Retina (tissue), 1 donor: ENCODE measurements around the gene LGALS3BP.
"Not testable (repeated sequence)": the region's sequence is repeated elsewhere in the genome, so short reads cannot be mapped to it uniquely, and the experiment has no call there.

Source experiments
- DNase-seq: peaks from one replicate; pipeline ENCODE4 v3.0.0-alpha.2; 2016

The LGALS3BP gene, protein sequence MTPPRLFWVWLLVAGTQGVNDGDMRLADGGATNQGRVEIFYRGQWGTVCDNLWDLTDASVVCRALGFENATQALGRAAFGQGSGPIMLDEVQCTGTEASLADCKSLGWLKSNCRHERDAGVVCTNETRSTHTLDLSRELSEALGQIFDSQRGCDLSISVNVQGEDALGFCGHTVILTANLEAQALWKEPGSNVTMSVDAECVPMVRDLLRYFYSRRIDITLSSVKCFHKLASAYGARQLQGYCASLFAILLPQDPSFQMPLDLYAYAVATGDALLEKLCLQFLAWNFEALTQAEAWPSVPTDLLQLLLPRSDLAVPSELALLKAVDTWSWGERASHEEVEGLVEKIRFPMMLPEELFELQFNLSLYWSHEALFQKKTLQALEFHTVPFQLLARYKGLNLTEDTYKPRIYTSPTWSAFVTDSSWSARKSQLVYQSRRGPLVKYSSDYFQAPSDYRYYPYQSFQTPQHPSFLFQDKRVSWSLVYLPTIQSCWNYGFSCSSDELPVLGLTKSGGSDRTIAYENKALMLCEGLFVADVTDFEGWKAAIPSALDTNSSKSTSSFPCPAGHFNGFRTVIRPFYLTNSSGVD

DNA sequence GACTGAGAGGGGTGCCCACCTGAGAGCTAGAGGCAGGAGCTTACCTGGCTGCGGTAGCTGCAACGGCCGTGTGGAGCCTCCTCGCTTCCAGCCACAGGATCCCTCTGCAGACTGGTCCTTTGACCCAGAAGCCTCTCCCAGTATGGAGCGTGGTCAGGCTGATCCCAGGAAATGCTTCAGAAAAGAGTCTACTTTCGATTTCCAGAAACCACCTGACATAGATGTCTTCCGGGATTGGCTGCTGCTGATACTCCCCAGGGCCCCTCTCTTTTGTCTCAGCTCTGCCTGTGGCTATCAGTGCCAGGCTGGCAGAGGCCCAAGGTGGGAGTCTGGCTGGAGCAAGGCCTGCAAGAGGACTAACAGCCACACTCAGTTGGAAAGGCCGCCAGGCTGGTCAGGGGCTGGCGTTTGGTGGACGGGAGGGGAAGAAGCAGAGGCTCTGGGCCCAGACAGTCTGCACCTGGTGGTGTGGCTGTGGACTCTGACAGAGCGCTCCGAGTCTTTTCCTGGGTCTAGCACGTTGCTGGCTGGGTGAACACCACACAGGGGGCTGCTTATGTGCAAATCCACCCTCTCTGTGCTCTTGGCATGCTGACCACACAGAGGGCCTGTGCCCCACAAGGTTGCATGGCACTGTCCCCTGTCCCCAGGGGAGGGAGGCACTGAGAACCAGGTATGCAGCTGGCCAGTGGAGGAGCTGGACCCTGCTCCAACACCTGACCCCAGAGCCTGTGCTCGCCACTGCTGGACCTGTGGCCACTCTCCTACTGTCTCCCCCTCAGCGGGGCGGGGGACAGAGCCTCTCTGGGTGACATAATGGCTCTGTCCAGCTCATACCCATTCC is at the start of gene LGALS3BP:
Gene LGALS3BP, minus strand, starts transcription at position 144 of the 844 bp plus-strand sequence. CDS start 2,732 bp downstream, outside the sequence.
- peak; percentile 88 for DNase-seq

DNA sequence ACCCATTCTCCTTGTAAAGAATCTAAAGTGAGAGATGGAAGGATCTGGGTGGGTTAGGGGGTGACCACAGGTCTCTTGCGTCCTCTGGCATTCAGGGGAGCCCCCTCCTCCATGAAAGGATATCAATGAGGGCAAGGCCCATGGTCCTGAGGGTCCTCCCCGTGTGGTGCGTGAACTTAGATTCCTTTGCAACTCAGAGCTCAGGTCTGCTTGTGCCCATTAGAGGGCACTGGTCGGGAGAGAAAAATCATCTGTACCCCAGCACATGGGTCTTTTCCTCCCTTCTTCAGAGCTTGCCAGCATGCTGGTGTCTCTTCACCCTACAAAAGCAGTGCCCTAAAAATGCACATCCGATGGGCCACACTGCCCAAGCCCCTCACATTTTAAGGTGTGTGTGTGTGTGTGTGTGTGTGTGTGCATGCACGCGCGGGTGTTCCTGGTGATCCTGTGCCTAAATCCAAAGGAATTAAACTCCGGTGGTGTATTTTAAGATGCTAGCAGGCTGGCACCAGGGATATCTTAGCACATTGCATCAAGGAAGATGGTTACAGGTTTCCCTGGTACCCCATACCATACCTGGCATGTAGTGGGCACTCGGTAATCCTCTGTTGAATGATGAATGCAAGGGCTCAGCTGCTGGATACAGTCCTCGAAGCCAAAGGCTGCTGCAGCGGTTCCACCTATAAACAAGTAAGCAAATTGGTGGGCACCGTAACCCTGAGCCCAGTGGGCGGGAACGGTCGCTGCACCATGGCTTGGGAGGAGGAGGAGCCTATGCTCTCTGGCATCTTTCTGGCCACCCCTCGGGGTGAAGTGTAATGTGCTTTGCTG is 49.0 kb upstream of the LGALS3BP start:
- DNase-seq = peak; percentile 29

DNA sequence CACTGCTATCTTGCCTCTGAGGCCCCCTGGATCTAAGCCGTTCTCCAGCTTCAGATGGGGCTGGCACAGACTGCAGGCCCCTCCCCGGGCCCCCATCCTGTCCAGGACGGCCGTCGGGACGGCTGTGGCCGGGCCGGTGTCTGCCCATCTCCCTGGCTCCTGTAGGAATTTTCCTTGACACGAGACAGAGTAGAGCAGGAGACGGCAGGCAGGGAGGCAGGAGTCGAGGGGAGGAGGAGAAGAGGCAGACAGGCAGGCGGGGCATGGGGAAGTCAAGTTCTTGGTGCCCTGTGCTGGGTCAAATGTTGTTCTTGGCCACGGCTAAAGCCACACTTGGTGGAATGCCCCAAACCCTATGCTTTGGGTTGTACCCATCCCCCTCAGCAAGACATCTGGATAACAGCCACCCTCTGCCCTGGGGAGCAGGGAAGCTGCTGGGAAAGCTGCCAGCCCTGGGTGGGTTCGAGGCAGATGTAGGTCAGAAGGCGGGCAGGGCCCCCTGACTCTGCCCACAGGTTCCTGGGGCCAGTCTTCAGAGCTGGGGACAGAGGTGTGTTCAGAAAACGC is 48.3 kb upstream of the LGALS3BP start:
- DNase-seq = peak; percentile 21

DNA sequence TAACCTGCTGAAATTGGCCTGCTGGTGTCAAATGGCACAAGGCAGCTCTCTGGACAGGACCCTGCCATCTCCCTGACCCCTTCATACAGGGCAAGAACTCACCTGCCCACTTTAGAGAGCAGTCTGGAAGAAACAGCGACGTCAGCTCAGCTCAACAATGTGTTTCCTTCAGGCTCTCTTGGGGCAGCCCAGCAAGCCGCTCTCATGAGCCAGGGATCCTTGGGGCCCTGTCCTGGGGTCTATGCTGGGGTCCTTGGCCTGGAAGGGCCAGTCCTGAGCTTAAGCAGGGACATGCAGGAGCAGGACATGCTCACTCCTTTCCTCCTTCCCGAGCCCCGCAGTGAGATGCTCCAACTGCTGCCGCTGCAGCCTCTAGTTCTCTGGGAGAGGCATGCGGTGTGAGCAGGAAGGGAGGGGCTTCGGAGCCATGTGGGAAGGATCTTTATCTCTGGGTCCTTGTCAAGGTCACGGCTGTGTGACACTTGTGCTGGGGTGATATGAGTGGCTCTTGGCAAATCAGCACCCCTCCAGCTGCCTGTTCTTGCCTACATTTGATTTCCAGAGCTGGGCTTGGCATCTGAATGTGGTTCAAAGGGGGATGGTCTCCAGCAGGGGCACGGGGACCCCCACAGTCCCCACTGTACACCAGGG is 47.7 kb upstream of the LGALS3BP start:
- DNase-seq = peak; percentile 41

DNA sequence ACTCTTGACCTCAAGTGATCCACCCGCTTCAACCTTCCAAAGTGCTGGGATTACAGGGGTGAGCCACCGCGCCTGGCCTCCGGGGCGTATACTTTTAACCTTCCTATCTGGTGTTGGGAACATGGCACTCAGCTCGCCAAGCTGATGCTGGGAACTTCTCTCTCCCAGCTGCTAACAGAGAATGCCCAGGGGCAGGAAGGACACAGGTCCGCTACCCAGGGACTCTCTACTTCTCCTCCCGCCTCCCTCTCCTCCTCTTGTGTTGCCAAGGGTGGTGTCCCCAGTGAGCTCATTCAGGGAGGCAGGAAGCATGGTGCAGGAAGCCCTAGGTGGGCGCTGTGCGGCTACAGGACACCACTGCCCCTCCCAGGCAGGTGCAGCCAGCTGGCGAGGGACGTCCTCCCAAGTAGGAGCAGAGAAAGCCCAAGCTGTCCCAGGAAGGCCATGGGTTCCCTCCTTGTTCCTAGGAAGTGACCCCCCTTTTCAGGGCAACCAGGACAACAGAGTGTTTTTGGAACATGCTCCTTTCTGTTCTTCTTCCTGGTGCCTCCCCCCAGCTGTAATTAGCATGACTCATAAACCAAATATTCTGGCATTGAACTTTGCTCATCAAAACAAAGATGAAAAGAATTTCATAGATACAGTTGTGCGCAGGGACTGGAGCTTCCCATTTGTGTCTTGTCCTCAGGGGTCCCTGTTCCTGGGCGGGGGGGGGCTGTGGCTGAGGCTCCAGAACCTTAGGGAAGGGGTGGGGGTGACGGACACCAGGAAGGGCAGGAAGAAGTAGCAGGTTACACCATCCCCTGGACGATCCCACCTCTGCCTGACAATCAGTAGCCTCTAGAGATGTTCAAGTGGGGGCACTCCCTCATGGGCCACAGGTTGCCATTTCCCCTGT is 46.9 kb upstream of the LGALS3BP start:
- no peak for DNase-seq

DNA sequence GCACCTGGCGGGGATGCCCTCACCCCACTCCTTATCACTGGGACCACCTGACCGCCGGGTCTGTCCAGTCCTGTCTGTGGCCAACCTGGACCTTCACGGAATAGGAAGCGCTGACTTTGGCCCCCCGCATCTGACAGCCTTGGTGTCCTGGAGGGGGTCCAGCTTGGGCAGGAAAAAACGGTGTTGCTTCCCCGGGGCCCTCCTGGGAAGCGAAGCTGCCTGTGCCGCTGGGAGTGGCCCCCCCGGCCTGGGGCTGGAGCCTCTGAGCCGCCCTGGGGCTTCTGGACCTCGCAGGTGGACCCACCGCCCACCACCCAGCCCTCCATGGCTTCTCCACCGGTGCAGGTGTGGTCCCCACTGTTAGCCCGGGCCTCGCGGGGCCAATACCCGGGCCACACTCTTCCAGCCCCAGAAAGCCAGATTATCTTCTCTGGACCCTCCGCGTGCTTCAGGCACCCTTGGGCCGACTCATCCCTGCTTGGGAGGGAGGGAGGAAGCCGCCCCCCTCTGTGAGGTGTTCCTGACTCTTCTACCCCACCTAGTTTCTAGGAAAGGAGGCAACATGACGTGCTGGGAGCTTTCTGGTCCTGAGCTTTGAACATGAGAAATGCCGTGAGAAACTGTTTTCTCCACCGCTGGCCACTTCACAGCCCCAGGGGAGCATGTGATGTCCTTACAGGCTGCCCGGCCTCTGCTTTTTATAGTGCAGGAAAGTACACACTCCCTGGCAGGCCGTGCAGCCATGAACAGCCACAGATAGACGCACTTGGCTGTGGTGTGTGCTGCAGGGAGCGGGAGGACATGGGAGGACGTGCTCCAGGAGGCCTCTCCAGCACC is 45.4 kb upstream of the LGALS3BP start:
- no peak for DNase-seq

DNA sequence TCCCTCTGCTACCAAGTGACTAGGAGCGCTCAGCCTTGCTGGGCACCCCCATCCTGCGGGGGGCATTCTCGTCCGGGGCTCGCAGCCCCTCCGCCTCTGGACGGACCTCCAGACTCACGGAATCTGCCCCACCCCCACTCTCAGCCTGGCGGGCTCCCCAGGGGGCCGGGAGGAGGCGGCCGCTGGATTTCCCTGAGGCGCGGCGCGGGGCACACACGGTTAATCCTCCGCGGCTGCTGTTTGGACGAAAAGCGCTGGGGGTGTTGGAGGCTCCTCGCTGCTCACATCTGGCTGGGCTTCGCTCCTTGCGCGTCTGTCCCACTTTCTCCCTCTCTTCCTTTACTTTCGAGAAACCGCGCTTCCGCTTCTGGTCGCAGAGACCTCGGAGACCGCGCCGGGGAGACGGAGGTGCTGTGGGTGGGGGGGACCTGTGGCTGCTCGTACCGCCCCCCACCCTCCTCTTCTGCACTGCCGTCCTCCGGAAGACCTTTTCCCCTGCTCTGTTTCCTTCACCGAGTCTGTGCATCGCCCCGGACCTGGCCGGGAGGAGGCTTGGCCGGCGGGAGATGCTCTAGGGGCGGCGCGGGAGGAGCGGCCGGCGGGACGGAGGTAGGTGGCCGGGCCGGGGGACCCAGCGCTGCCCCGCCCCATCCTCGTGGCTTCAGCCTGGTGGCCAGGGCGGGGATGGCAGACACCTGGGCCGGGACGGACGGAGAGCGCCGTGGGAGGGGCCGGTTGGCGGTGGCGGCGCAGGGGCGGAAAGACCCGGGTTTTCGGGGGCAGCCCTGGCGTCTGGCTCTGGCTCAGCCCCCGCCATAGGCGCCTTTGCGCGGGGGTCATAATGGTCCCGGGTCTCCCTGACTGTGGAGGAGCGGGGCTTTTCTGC is 44.4 kb upstream of the LGALS3BP start, which contains the start of gene C1QTNF1:
Gene C1QTNF1, plus strand, starts transcription at position 284 of the 886 bp plus-strand sequence. CDS start 19,800 bp downstream, outside the sequence.
- peak; percentile 79 for DNase-seq

DNA sequence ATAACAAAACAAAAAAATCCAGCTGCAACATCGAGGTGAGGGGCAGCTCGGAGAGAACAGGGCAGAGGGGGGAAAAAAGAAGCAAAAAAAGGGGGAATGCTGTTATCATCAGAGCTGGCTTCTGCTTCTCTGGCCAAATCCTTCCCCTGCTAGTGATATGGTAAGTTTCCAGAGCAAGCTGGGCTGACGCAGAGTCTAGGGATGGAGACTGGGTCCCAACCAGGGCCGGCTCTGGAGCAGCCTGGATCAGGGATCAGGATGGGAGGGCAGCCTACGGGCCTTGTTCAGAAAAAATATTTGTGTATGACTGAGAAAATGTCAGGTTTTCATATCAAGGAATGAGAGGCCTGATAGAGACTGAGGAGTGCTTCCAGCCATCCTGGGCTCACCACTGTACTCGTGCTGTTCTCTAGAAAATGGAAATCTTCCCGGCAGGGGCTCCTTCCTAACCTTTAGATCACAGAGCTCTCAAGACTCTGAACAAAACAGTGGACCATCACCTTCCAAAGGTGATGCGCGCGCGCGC is 43.5 kb upstream of the LGALS3BP start:
- no peak for DNase-seq

DNA sequence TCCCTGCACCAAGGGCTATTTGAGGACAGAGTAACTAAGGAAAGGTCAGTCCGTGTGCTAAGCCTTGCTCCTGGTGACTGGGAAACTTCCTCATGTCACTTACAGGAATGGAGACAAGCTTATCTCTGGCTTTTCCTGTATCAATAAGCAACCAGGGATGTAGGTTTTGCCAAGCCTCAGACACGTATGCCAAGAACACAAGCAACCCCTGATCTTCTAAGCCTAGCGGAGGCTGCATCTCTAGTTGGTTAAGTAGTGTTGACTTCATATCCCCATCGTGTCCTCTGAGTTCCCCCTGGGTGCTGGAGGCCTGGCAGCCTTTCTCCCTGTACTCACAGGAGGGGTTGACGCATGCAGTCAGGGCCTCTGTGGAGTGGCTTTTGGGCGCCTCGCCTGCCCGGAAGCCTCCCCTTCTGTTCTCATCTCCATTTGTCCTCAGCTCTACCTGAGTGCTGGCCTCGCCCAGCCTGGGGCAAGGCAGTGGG is 42.8 kb upstream of the LGALS3BP start:
- no peak for DNase-seq

DNA sequence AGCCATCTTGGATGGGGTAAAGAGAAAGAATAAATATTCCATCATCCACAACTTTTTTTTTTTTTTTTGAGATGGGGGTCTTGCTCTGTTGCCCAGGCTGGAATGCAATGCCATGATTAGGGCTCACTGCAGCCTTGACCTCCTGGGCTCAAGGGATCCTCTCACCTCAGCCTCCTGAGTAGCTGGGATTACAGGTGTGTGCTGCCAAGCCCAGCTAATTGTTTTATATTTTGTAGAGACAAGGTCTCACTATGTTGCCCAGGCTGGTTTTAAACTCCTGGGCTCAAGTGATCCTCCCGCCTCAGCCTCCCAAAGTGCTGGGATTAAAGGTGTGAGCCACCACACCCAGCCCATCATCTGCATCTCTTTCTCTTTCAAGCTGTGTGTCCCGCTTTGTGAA is 42.2 kb upstream of the LGALS3BP start:
- not testable (repeated sequence) for DNase-seq

DNA sequence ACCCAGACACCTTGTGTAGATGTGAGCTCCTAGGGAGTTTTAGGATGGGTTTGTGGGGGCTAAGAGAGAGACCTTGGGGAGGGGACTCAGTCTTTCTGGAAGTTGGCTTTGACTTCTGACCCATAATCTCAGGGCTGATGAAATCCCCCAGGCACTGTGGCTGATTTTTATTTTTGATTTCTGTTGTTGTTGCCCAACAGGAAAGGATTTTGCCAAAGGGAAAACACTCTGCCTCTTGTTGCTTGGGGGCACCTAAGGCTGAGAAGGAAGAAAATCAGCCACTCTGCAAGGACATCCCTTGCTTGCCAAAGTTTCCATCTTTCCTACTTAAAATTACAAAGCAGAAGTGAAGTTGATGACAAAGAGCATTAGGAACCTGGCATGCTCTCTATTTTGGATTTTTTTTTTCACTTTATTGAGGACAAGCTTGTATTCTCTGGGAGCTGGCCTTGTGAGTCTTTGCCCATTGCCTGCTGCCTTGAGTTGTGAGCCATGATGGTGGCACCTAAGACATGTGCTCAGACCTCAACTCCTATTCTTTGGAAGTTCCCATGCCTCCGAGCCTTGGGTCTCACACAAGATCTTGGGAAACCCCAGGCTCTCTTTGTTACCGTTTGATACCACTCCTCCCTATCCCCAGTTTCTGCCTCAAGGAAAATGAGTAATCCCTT is 41.0 kb upstream of the LGALS3BP start:
- no peak for DNase-seq

DNA sequence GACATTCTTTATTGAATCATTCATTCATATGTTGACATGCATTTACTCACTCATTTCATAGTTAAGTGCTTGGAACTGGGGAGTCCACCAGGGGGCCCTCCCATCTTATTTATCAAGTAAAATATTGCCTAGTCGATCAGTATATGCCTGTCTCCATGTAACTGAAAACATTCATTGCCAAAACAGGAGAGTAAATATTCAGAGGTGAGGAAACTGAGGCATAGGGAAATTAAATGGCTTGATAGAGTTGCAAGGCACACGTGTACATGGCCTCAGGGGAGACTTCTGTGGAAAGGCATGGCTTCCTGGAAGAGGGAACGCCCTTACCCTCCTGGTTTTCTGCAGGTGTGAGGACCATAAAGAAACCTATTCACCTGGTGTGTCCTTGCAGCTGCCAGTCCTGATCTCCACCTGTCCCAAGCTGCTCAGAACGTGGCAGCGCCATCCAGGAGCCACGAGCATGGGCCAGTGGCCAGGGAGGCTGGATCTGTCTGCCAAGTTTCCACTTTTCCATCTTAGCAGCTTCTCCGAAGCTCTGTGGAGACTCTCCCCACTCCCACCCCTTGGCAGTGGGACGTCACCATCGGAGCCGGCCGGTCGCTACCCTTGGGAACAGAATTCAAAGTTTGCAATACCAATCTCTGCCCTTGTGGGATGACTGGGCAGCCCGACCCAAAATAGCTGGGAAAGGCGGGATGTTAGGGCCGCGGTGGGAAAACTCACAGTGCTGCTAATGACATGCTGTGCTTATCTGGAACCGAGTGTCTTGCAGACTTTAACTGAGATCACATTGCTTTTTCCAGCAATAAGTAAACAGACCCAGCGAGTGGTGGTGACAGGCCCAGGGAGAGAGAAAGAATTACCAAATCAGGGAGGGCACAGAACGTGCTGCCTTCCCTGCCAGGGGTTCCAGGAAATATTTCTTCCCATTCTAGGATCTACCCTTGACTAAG is 40.2 kb upstream of the LGALS3BP start:
- no peak for DNase-seq

DNA sequence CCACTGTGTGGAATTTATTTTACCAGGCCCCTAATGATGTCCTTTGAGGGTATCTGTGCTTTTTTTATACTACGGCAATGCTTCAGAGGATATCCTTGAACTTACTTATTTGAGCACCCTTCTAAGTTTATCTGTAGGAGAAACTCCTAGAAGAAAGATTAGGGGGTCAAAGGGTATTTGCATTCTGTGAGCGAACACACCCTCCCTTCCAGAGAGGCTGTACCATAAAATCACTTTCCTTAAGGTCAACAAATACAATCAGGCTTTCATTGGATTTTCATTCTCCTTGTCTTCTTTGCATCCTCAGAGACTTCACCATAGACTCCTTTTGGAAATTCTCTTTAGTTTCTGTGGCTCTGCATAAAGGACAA is 39.5 kb upstream of the LGALS3BP start:
- DNase-seq = no peak

DNA sequence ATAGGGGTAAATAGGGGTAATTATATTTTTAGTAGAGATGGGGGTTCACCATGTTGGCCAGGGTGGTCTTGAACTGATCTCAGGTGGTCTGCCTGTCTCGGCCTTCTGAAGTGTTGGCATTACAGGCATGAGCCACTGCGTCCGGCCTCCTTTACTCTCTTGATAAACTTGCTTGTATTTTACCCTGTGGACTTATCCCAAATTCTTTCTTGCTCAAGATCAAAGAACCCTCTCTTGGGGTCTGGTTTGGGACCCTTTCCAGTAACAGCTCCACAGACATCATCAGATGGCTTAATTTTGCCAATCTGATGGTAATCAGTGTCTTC is 38.6 kb upstream of the LGALS3BP start:
- DNase-seq = no peak

DNA sequence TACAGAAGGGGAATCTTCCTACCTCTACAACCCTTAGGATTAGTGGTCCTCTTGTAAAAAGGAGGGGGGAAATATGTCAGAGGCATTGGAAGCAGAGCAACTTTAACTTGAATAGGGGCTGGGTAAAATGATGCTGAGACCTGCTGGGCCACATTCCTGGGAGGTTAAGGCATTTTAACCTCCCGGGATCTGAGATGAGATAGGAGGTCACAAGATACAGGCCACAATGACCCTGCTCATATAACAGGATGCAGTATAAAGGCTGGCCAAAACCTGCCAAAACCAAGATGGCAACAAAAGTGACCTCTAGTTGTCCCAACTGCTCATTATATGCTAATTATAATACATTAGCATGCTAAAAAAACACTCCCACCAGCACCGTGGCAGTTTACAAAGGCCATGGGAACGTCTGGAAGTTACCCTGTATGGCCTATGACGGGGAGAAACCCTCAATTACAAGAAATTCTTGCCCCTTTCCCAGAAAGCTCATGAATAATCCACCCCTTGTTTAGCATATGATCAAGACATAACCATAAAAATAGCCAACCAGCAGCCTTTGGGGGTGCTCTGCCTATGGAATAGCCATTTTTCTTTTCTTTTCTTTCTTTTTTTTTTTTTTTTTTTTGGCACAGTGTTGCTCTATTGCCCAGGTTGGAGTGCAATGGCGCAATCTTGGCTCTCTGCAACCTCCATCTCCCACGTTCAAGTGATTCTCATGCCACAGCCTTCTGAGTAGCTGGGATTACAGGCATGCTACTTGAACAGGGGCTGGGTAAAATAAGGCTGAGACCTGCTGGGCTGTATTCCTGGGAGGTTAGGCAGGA is 38.0 kb upstream of the LGALS3BP start:
- no peak for DNase-seq
